Neuronal stem cell (in vitro differentiated cells): ENCODE results near the gene PTGES2.
"Not testable (repeated sequence)": the region's sequence is repeated elsewhere in the genome, so short reads cannot be mapped to it uniquely, and the experiment has no call there.

Source experiments
- DNase-seq: peaks from one replicate; pipeline ENCODE4 v3.0.0-alpha.2; 2013; ENCODE audit warnings: low spot score
- H2AFZ ChIP-seq: one replicate; pipeline ENCODE4 v1.6.1; 2013; ENCODE audit warnings: mild to moderate bottlenecking, low read length, inconsistent platforms
- H2AK5ac ChIP-seq: 2 replicates; pipeline ENCODE4 v1.6.1; 2013; ENCODE audit warnings: low read depth, mild to moderate bottlenecking, inconsistent platforms, low read length, moderate library complexity, mixed read lengths
- H2BK120ac ChIP-seq: 2 replicates; pipeline ENCODE4 v1.6.1; 2013; ENCODE audit warnings: low read depth, mild to moderate bottlenecking, inconsistent platforms, low read length, moderate library complexity, mixed read lengths
- H2BK12ac ChIP-seq: one replicate; pipeline ENCODE4 v1.6.1; 2013; ENCODE audit warnings: low read length, inconsistent platforms
- H2BK15ac ChIP-seq: 2 replicates; pipeline ENCODE4 v1.6.1; 2013; ENCODE audit warnings: mild to moderate bottlenecking, low read length, inconsistent platforms, mixed read lengths
- H2BK5ac ChIP-seq: one replicate; pipeline ENCODE4 v1.6.1; 2013; ENCODE audit warnings: inconsistent platforms, mild to moderate bottlenecking, low read length, moderate library complexity
- H3K14ac ChIP-seq: one replicate; pipeline ENCODE4 v1.6.1; 2013; ENCODE audit warnings: low read length, inconsistent platforms
- H3K18ac ChIP-seq: 2 replicates; pipeline ENCODE4 v1.6.1; 2013; ENCODE audit warnings: low read length, inconsistent platforms
- H3K23ac ChIP-seq: 2 replicates; pipeline ENCODE4 v1.6.1; 2013; ENCODE audit warnings: low read depth, mild to moderate bottlenecking, mixed read lengths, low read length, inconsistent platforms; ENCODE audit not compliant: poor library complexity
- H3K27ac ChIP-seq: replicated peaks from 3 replicates; pipeline ENCODE4 v1.5.1; 2013; ENCODE audit warnings: low read length, inconsistent platforms
- H3K27me3 ChIP-seq, 3 experiments: 2 replicates each; pipeline ENCODE4 v1.6.1; 2013; ENCODE audit warnings: low read length in 3 of 3, mild to moderate bottlenecking in 2 of 3, inconsistent platforms in 1 of 3, low read depth in 1 of 3, mixed read lengths in 1 of 3, moderate library complexity in 1 of 3; ENCODE audit not compliant: control insufficient read depth in 3 of 3, insufficient read depth in 3 of 3
- H3K36me3 ChIP-seq, 2 donors: replicated peaks in 1 of 2; 2 replicates each; pipeline ENCODE4 v1.6.1; 2013; ENCODE audit warnings: low read length in 2 of 2; ENCODE audit not compliant: control insufficient read depth in 2 of 2, insufficient read depth in 2 of 2
- H3K4ac ChIP-seq: 2 replicates; pipeline ENCODE4 v1.6.1; 2013; ENCODE audit warnings: inconsistent platforms, mild to moderate bottlenecking, low read length, moderate library complexity
- H3K4me1 ChIP-seq, 2 donors: 1 replicate in 1 of 2; 2 replicates in 1 of 2; pipeline ENCODE4 v1.6.1; 2013; ENCODE audit warnings: low read length in 2 of 2, low read depth in 1 of 2; ENCODE audit not compliant: control insufficient read depth in 2 of 2, insufficient read depth in 1 of 2
- H3K4me2 ChIP-seq: one replicate; pipeline ENCODE4 v1.6.1; 2013; ENCODE audit warnings: mild to moderate bottlenecking, low read length, inconsistent platforms; ENCODE audit not compliant: insufficient read depth, poor library complexity, severe bottlenecking
- H3K4me3 ChIP-seq, 2 donors: 2 replicates each; pipeline ENCODE4 v1.5.1; 2013; ENCODE audit warnings: low read length in 2 of 2, mild to moderate bottlenecking in 2 of 2, inconsistent platforms in 1 of 2, moderate library complexity in 1 of 2
- H3K79me1 ChIP-seq: one replicate; pipeline ENCODE4 v1.6.1; 2013; ENCODE audit warnings: low read depth, mild to moderate bottlenecking, inconsistent platforms, low read length, moderate library complexity
- H3K9ac ChIP-seq: one replicate; pipeline ENCODE4 v1.6.1; 2013; ENCODE audit warnings: mild to moderate bottlenecking, low read depth, low read length, inconsistent platforms; ENCODE audit not compliant: poor library complexity
- H3K9me3 ChIP-seq, 2 donors: replicated peaks in 1 of 2; 2 replicates each; pipeline versions ENCODE3 to v1.6.1; 2013; ENCODE audit warnings: low read length in 2 of 2, mild to moderate bottlenecking in 2 of 2, inconsistent platforms in 1 of 2, low read depth in 1 of 2, mixed read lengths in 1 of 2, moderate library complexity in 1 of 2; ENCODE audit not compliant: control insufficient read depth in 2 of 2, insufficient read depth in 1 of 2
- H4K8ac ChIP-seq: one replicate; pipeline ENCODE4 v1.6.1; 2013; ENCODE audit warnings: low read depth, mild to moderate bottlenecking, inconsistent platforms, low read length, moderate library complexity
- H4K91ac ChIP-seq: one replicate; pipeline ENCODE4 v1.6.1; 2013; ENCODE audit warnings: low read length, low read depth, mild to moderate bottlenecking, inconsistent platforms; ENCODE audit not compliant: poor library complexity
- WGBS, 2 donors: extraction: QIAGEN DNeasy Blood & Tissue Kit; methylation state at CpG; one replicate each; pipeline ENCODE4 v1.1.7; 2013; ENCODE audit warnings: missing lambda C conversion rate in 2 of 2, mixed read lengths in 1 of 2; ENCODE audit not compliant: insufficient read length in 2 of 2, insufficient replicate concordance in 1 of 2; ENCODE audit errors: extremely low coverage in 2 of 2; 5-methylcytosine and 5-hydroxymethylcytosine counted together

The PTGES2 gene

GRCh38 chr9:128130651-128131050, 3.1 kb upstream of the PTGES2 start:
- not testable (repeated sequence) for H2BK15ac ChIP-seq, H3K23ac ChIP-seq, DNase-seq, H2BK120ac ChIP-seq, H2BK12ac ChIP-seq, H3K4me2 ChIP-seq, H3K9me3 ChIP-seq, H4K91ac ChIP-seq, H3K79me1 ChIP-seq, H4K8ac ChIP-seq, H3K4ac ChIP-seq, H3K36me3 ChIP-seq, H2AK5ac ChIP-seq, H2AFZ ChIP-seq, H3K27ac ChIP-seq, H3K4me3 ChIP-seq, H3K9ac ChIP-seq, H3K18ac ChIP-seq, H2BK5ac ChIP-seq, H3K14ac ChIP-seq, H3K27me3 ChIP-seq
- no CpG with 5 or more reads among the region's 7 CpGs for WGBS, 2 donors
- peaks cover 5 to 22% of the 10 kb centered on the region in 2 donors for H3K4me1 ChIP-seq

GRCh38 chr9:128129976-128130590, 2.6 kb upstream of the PTGES2 start:
- not testable (repeated sequence) for H2AFZ ChIP-seq, H2BK12ac ChIP-seq, H3K79me1 ChIP-seq, H2AK5ac ChIP-seq, DNase-seq, H2BK120ac ChIP-seq, H2BK15ac ChIP-seq, H3K14ac ChIP-seq, H3K27ac ChIP-seq, H3K9me3 ChIP-seq, H3K4ac ChIP-seq, H3K23ac ChIP-seq, H3K27me3 ChIP-seq, H3K9ac ChIP-seq, H4K8ac ChIP-seq, H2BK5ac ChIP-seq, H3K4me3 ChIP-seq, H3K36me3 ChIP-seq, H3K18ac ChIP-seq, H4K91ac ChIP-seq, H3K4me2 ChIP-seq
- WGBS, 2 donors: no CpG with 5 or more reads among the region's 12 CpGs
- peaks cover 5 to 22% of the 10 kb centered on the region in 2 donors for H3K4me1 ChIP-seq

- peak overlapping the region; percentile 81 for H2BK15ac ChIP-seq
- peak overlapping the region; percentile 34 for H3K9ac ChIP-seq
- no peak overlapping the region for H2BK12ac ChIP-seq
- DNase-seq: no peak
- H3K27me3 ChIP-seq: peaks cover 0 to 6% (median 0%) of the 10 kb centered on the region in 3 experiments
- no peak overlapping the region for H2BK120ac ChIP-seq
- H3K36me3 ChIP-seq: peaks cover 7 to 17% of the 10 kb centered on the region in 2 donors
- H3K4me2 ChIP-seq: peak overlapping the region; percentile 89
- no CpG with 5 or more reads among the region's 29 CpGs for WGBS, 2 donors
- peak overlapping the region; percentile 92 for H2AK5ac ChIP-seq
- peak overlapping the region; percentile 90 to 100 for H3K4me3 ChIP-seq
- H3K18ac ChIP-seq: peak overlapping the region; percentile 99
- H3K4ac ChIP-seq: peak overlapping the region; percentile 66
- H3K4me1 ChIP-seq: peaks cover 5 to 22% of the 10 kb centered on the region in 2 donors
- H2BK5ac ChIP-seq: peak overlapping the region; percentile 98
- peaks cover 7% of the 10 kb centered on the region in 2 donors for H3K9me3 ChIP-seq
- H3K79me1 ChIP-seq: peaks cover 9% of the 10 kb centered on the region
- peak overlapping the region; percentile 100 for H2AFZ ChIP-seq
- H3K23ac ChIP-seq: peak overlapping the region; percentile 95
- no peak overlapping the region for H3K14ac ChIP-seq
- no peak overlapping the region for H3K27ac ChIP-seq
- H4K91ac ChIP-seq: no peak overlapping the region
- no peak overlapping the region for H4K8ac ChIP-seq
Observed at GRCh38 chr9:128128836-128129590, 1.5 kb upstream of the PTGES2 start.
